ENCODE results near the gene RNU11.
"Not testable (repeated sequence)": the region's sequence is repeated elsewhere in the genome, so short reads cannot be mapped to it uniquely, and the experiment has no call there.

The RNU11 gene

DNA sequence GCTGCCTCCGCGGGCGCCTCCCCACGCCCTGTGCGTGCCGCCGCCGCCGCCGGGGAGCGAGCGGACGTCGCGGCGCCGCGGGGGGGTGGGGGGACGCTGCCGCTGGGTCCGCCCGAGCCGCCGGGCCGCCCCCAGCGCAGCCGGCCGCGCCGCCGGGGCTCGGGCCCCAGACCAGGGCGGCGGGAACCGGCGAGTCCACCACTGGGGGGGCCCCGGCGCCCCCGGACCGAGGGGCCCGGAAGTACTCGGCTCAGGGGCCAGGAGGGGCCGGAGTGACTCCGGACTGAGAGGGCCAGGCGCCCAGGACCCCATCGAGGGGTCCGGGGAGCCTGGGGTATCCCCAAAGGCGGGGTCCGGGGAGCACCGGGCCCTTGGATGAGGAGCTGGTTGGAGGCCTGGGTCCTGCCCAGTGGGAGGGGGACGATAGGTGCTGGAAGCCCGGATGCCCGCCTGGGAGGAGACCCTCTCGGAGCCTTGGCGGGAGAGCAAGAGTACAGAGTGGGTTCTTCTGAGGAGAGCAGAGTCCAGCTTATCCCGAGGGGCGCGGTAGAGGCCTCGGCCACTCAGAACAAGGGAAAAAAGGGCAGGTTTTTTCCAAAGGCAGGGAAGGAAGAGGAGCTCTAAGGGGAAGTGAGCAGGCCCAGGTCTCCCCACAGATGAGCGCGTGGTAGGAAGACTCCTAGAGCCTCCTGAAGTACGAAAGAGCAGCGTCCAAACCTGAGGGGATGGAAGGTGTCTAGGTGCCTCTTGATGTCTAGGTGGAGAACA, 20.7 kb downstream of the RNU11 start:
- TF ChIP-seq, protein P1, sequence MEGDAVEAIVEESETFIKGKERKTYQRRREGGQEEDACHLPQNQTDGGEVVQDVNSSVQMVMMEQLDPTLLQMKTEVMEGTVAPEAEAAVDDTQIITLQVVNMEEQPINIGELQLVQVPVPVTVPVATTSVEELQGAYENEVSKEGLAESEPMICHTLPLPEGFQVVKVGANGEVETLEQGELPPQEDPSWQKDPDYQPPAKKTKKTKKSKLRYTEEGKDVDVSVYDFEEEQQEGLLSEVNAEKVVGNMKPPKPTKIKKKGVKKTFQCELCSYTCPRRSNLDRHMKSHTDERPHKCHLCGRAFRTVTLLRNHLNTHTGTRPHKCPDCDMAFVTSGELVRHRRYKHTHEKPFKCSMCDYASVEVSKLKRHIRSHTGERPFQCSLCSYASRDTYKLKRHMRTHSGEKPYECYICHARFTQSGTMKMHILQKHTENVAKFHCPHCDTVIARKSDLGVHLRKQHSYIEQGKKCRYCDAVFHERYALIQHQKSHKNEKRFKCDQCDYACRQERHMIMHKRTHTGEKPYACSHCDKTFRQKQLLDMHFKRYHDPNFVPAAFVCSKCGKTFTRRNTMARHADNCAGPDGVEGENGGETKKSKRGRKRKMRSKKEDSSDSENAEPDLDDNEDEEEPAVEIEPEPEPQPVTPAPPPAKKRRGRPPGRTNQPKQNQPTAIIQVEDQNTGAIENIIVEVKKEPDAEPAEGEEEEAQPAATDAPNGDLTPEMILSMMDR (conservative IDR thresholded peaks at IDR 0.05; ENCODE audit: low read depth, low read length): no peak
- Histone ChIP-seq H3K27me3 (ENCODE audit: insufficient read depth, low read depth) (no peaks in the 10 kb centered on the region), H3K4me3 (IDR thresholded peaks at IDR 0.05; ENCODE audit: insufficient read depth, low read depth, low read length) (peak overlapping the region; percentile 79), H3K27ac (peak overlapping the region; percentile 99), H3K36me3 (ENCODE audit: insufficient read depth) (no peaks in the 10 kb centered on the region), H3K4me2 (peak overlapping the region; percentile 96), H3K79me2 (ENCODE audit: insufficient read depth, low read depth) (peaks cover 20% of the 10 kb centered on the region), H3K4me1 (ENCODE audit: low read depth, poor library complexity, severe bottlenecking) (peaks cover 11% of the 10 kb centered on the region), H4K20me1 (ENCODE audit: insufficient read depth) (no peaks in the 10 kb centered on the region), H2AFZ (ENCODE audit: low read depth) (peak overlapping the region; percentile 64), H3K9ac (peak overlapping the region; percentile 99)

DNA sequence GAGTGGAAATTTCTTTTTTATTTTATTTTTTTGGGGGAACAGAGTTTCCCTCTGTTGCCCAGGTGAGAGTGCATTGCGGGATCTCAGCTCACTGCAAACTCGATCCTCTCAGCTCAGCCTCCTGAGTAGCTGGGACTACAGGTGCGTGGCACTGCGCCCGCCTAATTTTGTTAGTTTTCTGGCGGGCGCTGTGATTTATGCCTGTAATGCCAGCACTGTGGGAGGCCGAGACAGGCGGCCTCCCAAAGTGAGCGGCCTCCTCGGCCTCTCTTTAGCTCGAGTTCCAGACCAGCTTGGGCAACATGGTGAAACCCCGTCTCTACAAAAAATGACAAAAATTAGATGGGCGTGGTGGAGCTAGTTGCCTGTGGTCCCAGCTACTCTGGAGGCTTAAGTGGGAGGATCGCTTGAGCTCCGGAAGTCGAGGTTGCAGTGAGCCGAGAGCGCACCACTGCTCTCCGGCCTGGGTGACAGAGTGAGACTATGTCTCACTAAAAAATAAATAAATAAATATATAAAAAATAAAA, 22.9 kb downstream of the RNU11 start:
- Histone ChIP-seq H3K27ac (no peak overlapping the region), H3K79me2 (ENCODE audit: insufficient read depth, low read depth) (peaks cover 20% of the 10 kb centered on the region), H3K27me3 (ENCODE audit: insufficient read depth, low read depth) (no peaks in the 10 kb centered on the region), H3K4me2 (no peak overlapping the region), H3K4me1 (ENCODE audit: low read depth, poor library complexity, severe bottlenecking) (peaks cover 11% of the 10 kb centered on the region), H3K9ac (no peak overlapping the region), H3K36me3 (ENCODE audit: insufficient read depth) (no peaks in the 10 kb centered on the region), H4K20me1 (ENCODE audit: insufficient read depth) (no peaks in the 10 kb centered on the region), H3K4me3 (IDR thresholded peaks at IDR 0.05; ENCODE audit: insufficient read depth, low read depth, low read length) (no peak overlapping the region), H2AFZ (ENCODE audit: low read depth) (no peak overlapping the region)
- TF ChIP-seq, protein P1 (conservative IDR thresholded peaks at IDR 0.05; ENCODE audit: low read depth, low read length): no peak

DNA sequence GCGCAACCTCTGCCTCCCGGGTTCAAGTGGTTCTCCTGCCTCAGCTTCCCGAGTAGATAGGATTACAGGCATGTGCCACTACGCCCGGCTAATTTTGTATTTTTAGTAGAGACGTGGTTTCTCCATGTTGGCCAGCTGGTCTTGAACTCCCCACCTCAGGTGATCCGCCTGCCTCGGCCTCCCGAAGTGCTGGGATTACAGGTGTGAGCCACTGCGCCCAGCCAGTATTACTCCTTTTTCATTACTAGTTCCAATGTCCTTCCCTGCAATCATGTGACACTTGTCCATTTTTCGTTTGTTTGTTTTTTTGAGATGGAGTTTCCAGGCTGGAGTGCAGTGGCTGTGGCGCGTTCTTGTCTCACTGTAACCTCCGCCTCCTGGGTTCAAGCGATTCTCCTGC, 24.6 kb downstream of the RNU11 start:
- H3K27ac ChIP-seq; H4K20me1 ChIP-seq (ENCODE audit: insufficient read depth); H3K4me2 ChIP-seq; H2AFZ ChIP-seq (ENCODE audit: low read depth); H3K4me3 ChIP-seq (IDR thresholded peaks at IDR 0.05; ENCODE audit: insufficient read depth, low read depth, low read length); H3K9ac ChIP-seq; H3K4me1 ChIP-seq (ENCODE audit: low read depth, poor library complexity, severe bottlenecking); H3K27me3 ChIP-seq (ENCODE audit: insufficient read depth, low read depth); H3K36me3 ChIP-seq (ENCODE audit: insufficient read depth): not testable (repeated sequence)
- H3K79me2 ChIP-seq (ENCODE audit: insufficient read depth, low read depth): peaks cover 20% of the 10 kb centered on the region

DNA sequence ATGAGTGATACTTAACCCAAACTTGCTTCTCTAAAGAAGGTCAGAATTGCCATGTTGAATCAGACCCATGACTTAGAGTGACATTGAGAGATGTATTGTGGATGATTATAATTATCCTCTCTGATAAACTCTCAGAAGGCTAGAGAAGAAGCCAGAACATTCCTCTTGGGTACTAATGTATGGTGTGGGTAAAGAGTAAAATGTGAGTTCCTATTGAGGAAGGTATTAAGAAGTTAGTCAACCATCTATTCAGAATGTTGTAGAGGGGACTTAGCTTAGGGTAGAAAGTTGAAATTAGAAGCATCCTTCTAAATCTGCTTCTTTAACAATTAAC, 27.5 kb downstream of the RNU11 start:
- no peaks in the 10 kb centered on the region for H4K20me1 ChIP-seq (ENCODE audit: insufficient read depth)
- no peaks in the 10 kb centered on the region for H3K4me1 ChIP-seq (ENCODE audit: low read depth, poor library complexity, severe bottlenecking)
- H2AFZ ChIP-seq (ENCODE audit: low read depth): no peak overlapping the region
- H3K27ac ChIP-seq: no peak overlapping the region
- TF ChIP-seq, protein P1 (conservative IDR thresholded peaks at IDR 0.05; ENCODE audit: low read depth, low read length): no peak
- no peak overlapping the region for H3K4me2 ChIP-seq
- no peaks in the 10 kb centered on the region for H3K36me3 ChIP-seq (ENCODE audit: insufficient read depth)
- H3K79me2 ChIP-seq (ENCODE audit: insufficient read depth, low read depth): 0 out of 2 replicates have a peak, but pooled peaks cover 4% of the 10 kb centered on the region
- no peaks in the 10 kb centered on the region for H3K27me3 ChIP-seq (ENCODE audit: insufficient read depth, low read depth)
- no peak overlapping the region for H3K4me3 ChIP-seq (IDR thresholded peaks at IDR 0.05; ENCODE audit: insufficient read depth, low read depth, low read length)
- H3K9ac ChIP-seq: no peak overlapping the region

DNA sequence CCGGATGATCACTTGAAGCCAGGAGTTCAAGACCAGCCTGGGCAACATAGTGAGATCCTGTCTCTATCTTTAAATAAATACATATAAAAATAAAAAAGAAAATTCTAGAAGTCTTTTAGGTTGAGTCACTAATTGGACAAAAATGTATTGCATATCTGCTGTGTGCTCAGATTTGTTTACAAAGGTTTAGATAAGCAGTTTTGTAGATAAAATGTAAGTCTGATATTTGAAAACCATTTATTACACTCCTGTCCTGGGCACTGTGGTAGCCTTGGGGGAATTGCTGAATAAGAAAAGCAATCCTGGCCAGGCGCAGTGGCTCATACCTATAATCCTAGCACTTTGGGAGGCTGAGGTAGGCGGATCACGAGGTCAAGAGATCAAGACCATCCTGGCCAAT, 31.8 kb downstream of the RNU11 start:
- no peaks in the 10 kb centered on the region for H4K20me1 ChIP-seq (ENCODE audit: insufficient read depth)
- H3K4me1 ChIP-seq (ENCODE audit: low read depth, poor library complexity, severe bottlenecking): no peaks in the 10 kb centered on the region
- no peak overlapping the region for H3K27ac ChIP-seq
- TF ChIP-seq, protein P1 (conservative IDR thresholded peaks at IDR 0.05; ENCODE audit: low read depth, low read length): no peak
- H3K27me3 ChIP-seq (ENCODE audit: insufficient read depth, low read depth): no peaks in the 10 kb centered on the region
- no peak overlapping the region for H3K9ac ChIP-seq
- no peak overlapping the region for H3K4me2 ChIP-seq
- no peaks in the 10 kb centered on the region for H3K36me3 ChIP-seq (ENCODE audit: insufficient read depth)
- no peak overlapping the region for H2AFZ ChIP-seq (ENCODE audit: low read depth)
- no peak overlapping the region for H3K4me3 ChIP-seq (IDR thresholded peaks at IDR 0.05; ENCODE audit: insufficient read depth, low read depth, low read length)
- no peaks in the 10 kb centered on the region for H3K79me2 ChIP-seq (ENCODE audit: insufficient read depth, low read depth)

Measured in KMS-11 (cell line).